Upper lobe of right lung (tissue), 1 donor: ENCODE measurements around the gene SLC25A18. TPM values are rescaled to one million over a fixed set of nuclear protein-coding genes. Genes with fewer than 3 reads are reported as not detected.

ENCODE experiments used
- ATAC-seq: fragments of 200-7000 bp; cut with Tn5 transposase; one replicate; pipeline ENCODE4 v1.9.1; 2020; ENCODE audit warnings: mild to moderate bottlenecking, moderate library complexity
- DNase-seq: peaks from one replicate; pipeline ENCODE4 v3.0.0-alpha.2; 2020
- H3K27ac ChIP-seq: fragments of 200-600 bp; one replicate; pipeline ENCODE4 v1.8.0; 2022
- H3K27me3 ChIP-seq: fragments of 200-600 bp; one replicate; pipeline ENCODE4 v1.8.0; 2022; ENCODE audit warnings: mild to moderate bottlenecking
- H3K36me3 ChIP-seq: fragments of 200-600 bp; one replicate; pipeline ENCODE4 v1.8.0; 2022
- H3K4me1 ChIP-seq: fragments of 200-600 bp; one replicate; pipeline ENCODE4 v1.8.0; 2022
- H3K4me3 ChIP-seq: fragments of 200-600 bp; one replicate; pipeline ENCODE4 v1.8.0; 2022; ENCODE audit warnings: mild to moderate bottlenecking
- H3K9me3 ChIP-seq: fragments of 200-600 bp; one replicate; pipeline ENCODE4 v1.8.0; 2022
- CTCF ChIP-seq: fragments of 200-600 bp; IDR thresholded peaks from one replicate; pipeline ENCODE4 v1.8.0; 2022; ENCODE audit warnings: antibody characterized with exemption
- intact Hi-C: fragments of 100-400 bp; cut with DNase I; formaldehyde crosslinking; loops from one replicate; pipeline ENCODE4 v1.11.0; 2022
- total RNA-seq: library from RNA; stranded (reverse); fragmentation: NEBNext Ultra II Directional; extraction: Animal tissue kit (Norgen Biotek cat#: 25700); gene quantifications from one replicate; pipeline ENCODE4 v1.2.1, GENCODE V29; 2021
- donor health status: DM: no; HTN: yes; CAD: no; lungs with severe emphysema.

SLC25A18 gene
- total RNA-seq, 1 donor from 2014 or later, result 1.2 TPM

GRCh38 chr22:17575151-17575550 lies 11.9 kb downstream of the SLC25A18 start:
- no peaks in the 10 kb centered on the region for H3K36me3 ChIP-seq
- ATAC-seq, result no peak
- H3K9me3 ChIP-seq, result no peaks in the 10 kb centered on the region
- peaks cover 14% of the 10 kb centered on the region for H3K4me1 ChIP-seq
- no peak for TF ChIP-seq CTCF
- H3K27me3 ChIP-seq, result no peaks in the 10 kb centered on the region
- no peak for DNase-seq
- no peak overlapping the region for H3K4me3 ChIP-seq
- intact Hi-C loops, result no loop called here
- H3K27ac ChIP-seq, result no peak overlapping the region

GRCh38 chr22:17575681-17576080 lies 12.4 kb downstream of the SLC25A18 start:
- H3K4me1 ChIP-seq, result peaks cover 9% of the 10 kb centered on the region
- H3K9me3 ChIP-seq, result no peaks in the 10 kb centered on the region
- H3K27ac ChIP-seq, result no peak overlapping the region
- no peak for TF ChIP-seq CTCF
- no peak for ATAC-seq
- no peaks in the 10 kb centered on the region for H3K27me3 ChIP-seq
- intact Hi-C loops, result no loop called here
- no peaks in the 10 kb centered on the region for H3K36me3 ChIP-seq
- DNase-seq, result no peak
- H3K4me3 ChIP-seq, result no peak overlapping the region

- H3K36me3 ChIP-seq, result no peaks in the 10 kb centered on the region
- intact Hi-C loops, result no loop called here
- H3K27me3 ChIP-seq, result no peaks in the 10 kb centered on the region
- ATAC-seq (no peak), DNase-seq (no peak)
- H3K27ac ChIP-seq, result no peak overlapping the region
- H3K4me1 ChIP-seq, result peaks cover 7% of the 10 kb centered on the region
- TF ChIP-seq CTCF, result no peak
- no peak overlapping the region for H3K4me3 ChIP-seq
- no peaks in the 10 kb centered on the region for H3K9me3 ChIP-seq
These were observed 13.2 kb downstream of the SLC25A18 start for GRCh38 chr22:17576470-17576869.

GRCh38 chr22:17578136-17578754 lies 14.9 kb downstream of the SLC25A18 start:
- H3K9me3 ChIP-seq, result no peaks in the 10 kb centered on the region
- no peaks in the 10 kb centered on the region for H3K27me3 ChIP-seq
- H3K4me3 ChIP-seq, result no peak overlapping the region
- peak overlapping the region; percentile 13 for H3K27ac ChIP-seq
- no peaks in the 10 kb centered on the region for H3K36me3 ChIP-seq
- DNase-seq (peak; percentile 78), ATAC-seq (peak; percentile 70)
- no peak for TF ChIP-seq CTCF
- intact Hi-C loops, result no loop called here
- no peaks in the 10 kb centered on the region for H3K4me1 ChIP-seq

- no peaks in the 10 kb centered on the region for H3K4me1 ChIP-seq
- no peak overlapping the region for H3K27ac ChIP-seq
- no peak for TF ChIP-seq CTCF
- H3K4me3 ChIP-seq, result no peak overlapping the region
- intact Hi-C loops, result no loop called here
- no peaks in the 10 kb centered on the region for H3K9me3 ChIP-seq
- H3K36me3 ChIP-seq, result no peaks in the 10 kb centered on the region
- ATAC-seq, result no peak
- no peak for DNase-seq
- no peaks in the 10 kb centered on the region for H3K27me3 ChIP-seq
These were observed 16.3 kb downstream of the SLC25A18 start for GRCh38 chr22:17579535-17579981.
